ENCODE results near the gene INS.

Gene INS

GRCh38 chr11:2160736-2161259 is at the start of gene INS:
INS (minus strand) TSS chr11:2161209; CDS start chr11:2160971, 238 bp downstream.
- DNase-seq (ENCODE audit: low read depth in 2 of 2): no peak

DNA sequence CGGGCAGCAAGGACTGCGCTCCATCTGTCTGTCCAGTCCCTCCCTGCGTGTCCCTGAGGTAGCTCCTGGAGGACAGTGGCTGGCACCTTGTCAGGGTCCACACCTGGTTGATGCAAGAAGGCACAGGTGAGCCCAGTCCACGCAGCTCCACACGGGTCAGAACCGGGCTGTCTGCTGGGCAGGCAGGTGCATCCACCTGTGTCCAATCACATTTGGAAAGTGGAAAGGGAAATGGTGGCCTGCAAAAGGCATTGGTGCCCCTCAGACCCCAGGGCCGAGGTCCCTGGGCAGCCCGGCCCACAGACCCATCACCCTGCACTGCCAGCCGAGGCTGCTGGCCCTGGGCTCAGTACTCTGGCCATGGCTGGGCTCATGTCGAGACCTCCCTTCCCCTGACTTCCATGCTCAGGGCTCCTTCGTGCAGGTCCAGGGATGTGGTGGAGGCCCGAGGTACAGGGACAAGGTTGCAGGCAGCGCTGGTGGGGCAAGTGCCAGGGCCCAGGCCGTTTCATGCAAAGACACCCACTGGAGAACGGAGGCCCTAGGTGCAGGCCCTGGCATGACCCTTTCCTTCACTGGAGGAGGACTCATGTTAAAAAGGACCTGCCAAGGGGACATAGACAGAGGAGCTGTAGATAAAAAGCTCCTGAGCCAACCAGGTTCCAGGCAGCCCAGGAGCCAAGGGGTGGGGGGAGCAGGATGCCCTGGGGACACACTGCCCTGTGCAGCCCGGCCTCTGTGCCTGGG is 49.5 kb upstream of the INS start:
- DNase-seq (ENCODE audit: low read depth in 2 of 2): no peak

- DNase-seq (ENCODE audit: low read depth in 2 of 2): no peak
Observed at GRCh38 chr11:2209900-2210321, 48.9 kb upstream of the INS start.

GRCh38 chr11:2209370-2209801 is 48.4 kb upstream of the INS start:
- DNase-seq (ENCODE audit: low read depth in 2 of 2): no peak

- DNase-seq (ENCODE audit: low read depth in 2 of 2): no peak
Observed at GRCh38 chr11:2208691-2209369, 47.8 kb upstream of the INS start.

DNA sequence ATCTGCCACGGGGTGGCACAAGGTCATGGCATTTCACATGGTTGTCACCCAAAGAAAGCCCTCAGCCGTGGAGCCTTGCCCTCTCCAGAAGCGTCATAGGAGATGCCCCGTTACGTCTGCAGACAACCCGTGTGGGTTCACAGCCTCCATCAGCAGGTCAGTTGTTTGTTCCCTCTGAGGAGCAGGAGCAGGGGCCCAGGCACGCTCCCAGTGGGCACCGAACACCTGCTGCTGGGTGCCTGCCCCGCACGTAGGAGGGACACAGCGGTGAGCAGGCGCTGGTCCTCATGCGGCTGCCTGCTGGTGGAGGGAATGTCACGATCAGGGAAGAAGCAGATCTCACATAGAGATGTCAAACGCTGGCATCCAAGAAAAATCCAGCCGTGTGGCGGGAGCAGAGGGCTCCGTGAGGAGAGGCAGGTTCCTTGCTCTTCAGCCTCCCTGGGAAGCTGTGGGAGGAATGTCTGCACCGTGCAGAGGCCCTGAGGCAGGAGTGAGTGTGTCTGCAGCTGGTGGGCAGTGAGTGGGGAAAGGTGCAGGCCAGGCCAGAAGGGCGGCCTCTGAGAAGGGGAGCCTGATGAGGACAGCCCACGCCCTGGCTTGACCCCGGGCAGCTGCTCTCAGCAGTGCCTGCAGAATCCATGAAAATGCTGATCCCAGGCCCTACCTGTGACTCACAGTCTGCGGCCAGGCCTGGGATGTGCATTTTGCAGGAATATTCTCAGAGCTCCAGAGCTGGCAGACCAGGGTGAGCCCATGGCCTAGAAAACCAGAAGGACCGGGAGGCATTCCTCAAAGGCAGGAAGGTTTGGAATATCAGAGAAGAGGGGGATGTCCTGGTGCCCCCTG is 47.0 kb upstream of the INS start:
- no peak for DNase-seq (ENCODE audit: low read depth in 2 of 2)

DNA sequence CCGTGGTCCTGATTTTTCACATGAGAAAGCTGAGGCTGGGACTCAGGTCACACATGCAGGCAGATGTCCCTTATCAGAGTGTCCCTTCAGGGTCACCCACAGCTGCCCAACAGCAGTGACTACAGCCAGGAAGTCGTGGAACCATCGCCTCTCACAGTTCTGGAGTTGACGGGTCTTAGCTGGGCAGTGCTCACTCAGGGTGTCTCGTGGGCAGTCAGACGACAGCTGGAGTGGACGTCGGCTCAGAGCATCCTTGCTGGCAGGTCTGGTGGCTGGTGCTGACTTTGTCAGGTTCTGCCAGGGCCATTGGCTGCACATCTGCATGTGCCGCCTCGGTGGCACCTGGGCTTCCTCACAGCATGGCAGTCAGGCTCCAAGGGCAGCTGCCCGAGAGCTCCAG is 46.2 kb upstream of the INS start:
- DNase-seq (ENCODE audit: low read depth in 2 of 2): no peak

DNA sequence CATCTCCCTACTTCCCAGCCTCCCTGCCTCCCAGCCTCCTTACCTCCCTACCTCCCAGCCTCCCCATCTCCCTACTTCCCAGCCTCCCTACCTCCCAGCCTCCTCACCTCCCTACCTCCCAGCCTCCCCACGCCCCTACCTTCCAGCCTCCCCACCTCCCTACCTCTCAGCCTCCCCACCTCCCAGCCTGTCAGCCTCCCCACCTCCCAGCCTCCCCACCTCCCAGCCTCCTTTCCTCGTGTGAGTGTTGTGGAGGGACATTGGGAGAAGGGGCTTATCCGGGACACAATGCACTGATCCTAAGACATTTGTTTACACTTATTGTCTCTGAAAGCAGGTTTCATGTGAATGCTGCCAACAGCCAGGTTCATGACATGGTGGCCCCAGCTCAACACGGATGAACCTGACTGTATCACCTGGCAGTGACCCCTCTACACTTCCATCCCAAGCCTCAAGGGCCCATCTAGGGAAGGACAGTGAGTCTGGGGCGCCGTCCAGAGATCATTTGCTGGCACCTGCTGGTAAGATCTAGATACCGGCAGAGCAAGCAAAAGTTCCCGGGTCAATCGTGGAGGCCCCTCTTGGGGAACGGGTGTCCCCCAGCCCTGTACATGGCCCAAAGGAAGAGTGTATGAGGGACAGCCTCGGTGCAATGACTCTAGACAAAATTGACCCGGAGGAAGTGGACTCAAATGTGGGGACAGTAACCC is 45.1 kb upstream of the INS start:
- no peak for DNase-seq (ENCODE audit: low read depth in 2 of 2)

DNA sequence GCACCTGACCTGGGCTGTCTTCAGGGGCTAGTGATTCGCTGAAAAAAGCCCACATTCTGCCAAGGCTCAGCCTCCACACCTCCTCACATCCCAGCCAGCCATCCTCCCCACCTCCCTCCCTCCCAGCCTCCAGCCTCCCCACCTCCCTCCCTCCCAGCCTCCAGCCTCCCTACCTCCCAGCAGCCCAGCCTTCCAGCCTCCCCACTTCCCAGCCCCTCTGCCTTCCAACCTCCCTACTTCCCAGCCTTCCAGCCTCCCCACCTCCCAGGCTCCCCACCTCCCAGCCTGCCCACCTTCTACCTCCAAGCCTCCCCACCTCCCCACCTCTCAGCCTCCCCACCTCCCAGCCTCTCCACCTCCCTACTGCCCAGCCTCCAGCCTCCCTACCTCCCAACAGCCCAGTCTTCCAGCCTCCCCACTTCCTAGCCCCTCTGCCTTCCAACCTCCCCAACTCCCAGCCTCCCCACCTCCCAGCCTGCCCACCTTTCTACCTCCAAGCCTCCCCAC is 44.3 kb upstream of the INS start:
- DNase-seq (ENCODE audit: low read depth in 2 of 2): no peak

DNA sequence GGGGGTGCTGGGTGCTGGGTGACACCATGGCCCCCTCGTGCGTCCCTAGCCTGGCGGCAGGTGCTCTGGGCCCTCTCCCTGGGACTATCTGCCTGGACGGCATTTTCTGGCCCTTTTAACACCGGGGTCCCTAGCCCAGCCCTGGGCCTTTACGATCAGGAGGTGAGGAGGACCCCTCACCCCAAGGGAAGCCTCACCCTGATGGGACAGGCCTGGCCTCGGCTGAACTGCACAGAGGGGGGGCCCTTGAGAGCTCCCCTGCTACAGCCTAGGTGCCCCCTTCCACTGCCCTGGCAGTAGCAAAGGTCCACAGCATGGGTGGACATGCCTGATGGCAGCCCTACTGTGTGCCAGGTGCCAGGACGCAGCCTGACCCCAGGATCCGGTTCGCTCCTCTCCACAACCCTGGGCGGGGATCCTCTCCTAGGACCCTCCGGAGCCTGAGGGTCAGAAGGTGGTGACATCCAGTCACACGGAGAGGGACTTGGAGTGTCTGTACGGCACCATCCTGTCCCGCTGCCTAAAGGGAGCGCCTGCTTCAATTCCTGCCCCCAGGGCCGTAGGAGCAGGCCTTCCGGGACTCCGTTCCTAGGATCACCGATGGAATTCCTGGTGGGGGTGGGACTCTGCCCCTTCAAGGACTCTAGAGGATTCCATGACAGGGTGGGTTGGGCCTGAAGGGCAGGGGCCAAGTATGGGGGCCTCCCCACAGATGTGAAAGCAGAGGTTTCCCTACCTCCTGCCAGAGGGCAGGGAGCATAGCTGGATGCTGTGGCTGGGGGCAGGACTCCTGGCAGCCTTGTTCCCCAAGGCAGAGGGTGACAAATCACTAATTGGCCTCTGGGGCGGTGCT is 43.6 kb upstream of the INS start:
- no peak for DNase-seq (ENCODE audit: low read depth in 2 of 2)

- no peak for DNase-seq (ENCODE audit: low read depth in 2 of 2)
Observed at GRCh38 chr11:2203440-2204259, 42.6 kb upstream of the INS start.

DNA sequence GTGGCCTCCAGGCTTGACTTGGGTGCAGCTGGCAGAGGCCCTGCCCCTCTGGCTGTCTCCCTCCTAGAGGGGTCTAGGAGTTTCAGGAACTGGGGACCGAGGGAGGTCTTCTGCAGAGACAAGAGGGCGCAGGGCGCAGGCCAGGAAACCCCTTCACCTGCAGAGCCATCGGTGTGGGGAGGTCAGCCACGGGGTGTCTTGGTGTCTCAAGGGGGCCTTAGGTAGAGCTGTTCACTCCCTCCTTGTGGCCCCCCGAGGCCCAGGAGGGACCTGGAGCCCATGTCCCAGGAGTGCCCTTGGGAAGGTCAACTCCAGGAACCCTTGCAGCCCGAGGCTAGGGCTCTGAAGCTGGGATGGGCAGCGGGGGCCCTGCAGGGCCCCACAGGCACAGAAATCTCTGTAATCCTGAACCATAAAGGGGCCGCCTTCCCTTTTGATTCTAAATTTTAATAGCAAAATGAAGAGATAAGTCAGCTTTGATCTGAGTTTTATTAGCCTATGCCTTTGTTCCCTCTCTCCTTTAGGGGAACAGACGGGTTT is 42.0 kb upstream of the INS start:
- DNase-seq (ENCODE audit: low read depth in 2 of 2): no peak

- DNase-seq (ENCODE audit: low read depth in 2 of 2): no peak
Observed at GRCh38 chr11:2202071-2202899, 41.3 kb upstream of the INS start.

- no peak for DNase-seq (ENCODE audit: low read depth in 2 of 2)
Observed at GRCh38 chr11:2201542-2201941, 40.5 kb upstream of the INS start.

DNA sequence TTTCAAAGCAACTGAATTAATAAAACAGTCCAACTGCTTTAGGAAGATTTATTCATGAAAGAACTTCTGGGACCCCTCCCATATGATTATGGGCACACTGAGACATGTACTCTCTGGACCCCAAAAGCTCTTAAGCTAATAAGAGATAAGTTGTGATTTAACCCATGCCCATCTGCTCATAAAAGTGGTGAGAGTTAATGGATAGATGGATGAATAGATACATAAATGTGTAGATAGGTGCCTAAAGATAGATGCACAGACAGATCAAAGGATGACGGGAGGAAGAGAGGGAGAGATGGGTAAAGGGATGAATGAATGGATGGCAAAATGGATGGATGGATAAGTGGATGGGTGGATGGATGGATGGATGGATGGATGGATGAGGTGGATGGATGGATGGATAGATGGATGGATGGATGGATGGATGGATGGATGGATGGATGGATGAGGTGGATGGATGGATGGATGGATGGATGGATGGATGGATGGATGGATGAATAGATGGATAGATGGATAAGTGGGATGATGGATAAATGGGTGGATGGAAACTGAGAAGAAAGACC is 40.0 kb upstream of the INS start:
- no peak for DNase-seq (ENCODE audit: low read depth in 2 of 2)

GRCh38 chr11:2200536-2200935 is 39.5 kb upstream of the INS start:
- DNase-seq (ENCODE audit: low read depth in 2 of 2): no peak

DNA sequence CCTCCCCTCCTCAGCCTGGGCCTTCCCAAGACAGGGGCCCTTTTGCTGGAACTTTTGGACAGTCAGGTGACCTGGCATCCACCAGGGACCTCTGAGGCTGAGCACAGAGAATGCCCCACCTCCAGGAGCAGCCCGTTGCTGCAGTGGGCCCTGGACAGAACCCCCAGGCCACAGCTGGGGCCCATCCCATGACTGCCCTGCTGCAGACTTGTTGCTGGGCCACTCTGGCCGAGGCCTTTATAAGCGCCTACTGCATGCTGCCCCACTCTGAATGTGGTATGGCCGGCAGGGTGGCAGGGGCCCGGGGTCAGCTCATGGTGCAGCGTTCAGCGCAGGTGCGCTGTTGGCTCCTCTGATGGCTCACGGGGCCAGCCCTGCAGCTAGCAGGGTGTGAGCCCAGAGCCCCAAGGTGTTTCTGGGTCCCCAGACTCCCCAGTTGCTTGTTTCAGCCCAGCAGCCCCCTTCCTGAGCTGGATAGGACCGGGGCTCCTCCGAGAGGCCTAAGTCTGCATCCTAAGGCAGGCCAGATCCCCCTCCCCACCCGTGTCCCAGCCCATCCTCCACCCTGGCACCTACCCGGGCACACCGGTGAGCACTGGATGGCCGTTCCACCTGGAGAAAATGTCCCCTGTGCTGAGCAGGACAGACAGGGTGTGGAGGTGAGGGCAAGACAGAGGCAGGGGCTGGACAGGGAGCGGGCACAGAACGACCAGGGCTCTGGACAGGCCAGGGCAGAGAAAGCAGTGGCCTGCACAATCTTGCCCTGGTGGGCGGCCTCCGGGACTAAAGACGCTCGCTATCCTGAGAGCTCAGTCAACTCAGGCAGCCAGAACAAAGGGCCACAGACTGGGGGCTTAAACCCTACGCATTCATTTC is 38.7 kb upstream of the INS start:
- no peak for DNase-seq (ENCODE audit: low read depth in 2 of 2)

All from stimulated activated CD4-positive, alpha-beta T cell treated with anti-CD3 and anti-CD28 coated beads, Interleukin-1b, Interleukin-23, amount 100 ng/mL, for 4 hours (primary cell).